Gastroesophageal sphincter (tissue), 3 donors: Measurements from ENCODE around the gene POMT1.

Experiments used
- EP300 ChIP-seq: sonication (generic); formaldehyde crosslinking; IDR thresholded peaks from one replicate; pipeline ENCODE4 v1.6.1; 2017; ENCODE audit warnings: antibody characterized with exemption, mild to moderate bottlenecking
- POLR2A ChIP-seq, 2 donors: fragments of 450-650 bp; IDR thresholded peaks; one replicate each; pipeline ENCODE4 v1.6.1; 2017; ENCODE audit warnings: antibody characterized with exemption in 2 of 2, mild to moderate bottlenecking in 2 of 2, moderate library complexity in 1 of 2
- POLR2AphosphoS5 ChIP-seq: sonication (generic); formaldehyde crosslinking; IDR thresholded peaks from one replicate; pipeline ENCODE4 v1.6.1; 2017; ENCODE audit warnings: antibody characterized with exemption
- TF ChIP-seq, protein P1 (sequence below), 4 experiments: fragments of 200-600 bp in 2 of 4; fragments of 450-650 bp in 2 of 4; sonication (generic) in 1 of 4; IDR thresholded peaks; one replicate each; pipeline ENCODE4 v1.5.1; 2017 to 2019; ENCODE audit warnings: antibody characterized with exemption in 4 of 4, mild to moderate bottlenecking in 2 of 4, moderate library complexity in 2 of 4

- TF ChIP-seq, protein P1, sequence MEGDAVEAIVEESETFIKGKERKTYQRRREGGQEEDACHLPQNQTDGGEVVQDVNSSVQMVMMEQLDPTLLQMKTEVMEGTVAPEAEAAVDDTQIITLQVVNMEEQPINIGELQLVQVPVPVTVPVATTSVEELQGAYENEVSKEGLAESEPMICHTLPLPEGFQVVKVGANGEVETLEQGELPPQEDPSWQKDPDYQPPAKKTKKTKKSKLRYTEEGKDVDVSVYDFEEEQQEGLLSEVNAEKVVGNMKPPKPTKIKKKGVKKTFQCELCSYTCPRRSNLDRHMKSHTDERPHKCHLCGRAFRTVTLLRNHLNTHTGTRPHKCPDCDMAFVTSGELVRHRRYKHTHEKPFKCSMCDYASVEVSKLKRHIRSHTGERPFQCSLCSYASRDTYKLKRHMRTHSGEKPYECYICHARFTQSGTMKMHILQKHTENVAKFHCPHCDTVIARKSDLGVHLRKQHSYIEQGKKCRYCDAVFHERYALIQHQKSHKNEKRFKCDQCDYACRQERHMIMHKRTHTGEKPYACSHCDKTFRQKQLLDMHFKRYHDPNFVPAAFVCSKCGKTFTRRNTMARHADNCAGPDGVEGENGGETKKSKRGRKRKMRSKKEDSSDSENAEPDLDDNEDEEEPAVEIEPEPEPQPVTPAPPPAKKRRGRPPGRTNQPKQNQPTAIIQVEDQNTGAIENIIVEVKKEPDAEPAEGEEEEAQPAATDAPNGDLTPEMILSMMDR (IDR thresholded peaks at IDR 0.05): no peak
- TF ChIP-seq POLR2AphosphoS5 (no peak), POLR2A (IDR thresholded peaks at IDR 0.05) (no peak), EP300 (no peak)
Measured at GRCh38 chr9:131511416-131511815, 8.7 kb downstream of the POMT1 start.
